H1 (cell line): ENCODE results near the gene ZBTB8B. TPM values are rescaled to one million over a fixed set of nuclear protein-coding genes. Genes with fewer than 3 reads are reported as not detected.

Source experiments
- EGR1 ChIP-seq: IDR thresholded peaks from 2 replicates; pipeline ENCODE4 v1.6.1; 2011; ENCODE audit warnings: low read depth, low read length, borderline replicate concordance
- SAP30 ChIP-seq: fragments of 300-600 bp; sonication (generic); IDR thresholded peaks from 2 replicates; pipeline ENCODE4 v1.7.1; 2012; ENCODE audit warnings: low read length, moderate library complexity, mild to moderate bottlenecking, inconsistent platforms; ENCODE audit not compliant: insufficient read depth, insufficient replicate concordance
- polyA plus RNA-seq, 7 experiments: library from polyadenylated mRNA; depleted of rRNA in 3 of 7; stranded (reverse) in 5 of 7; unstranded in 2 of 7; fragments of >200 nt in 5 of 7; fragments of 200-250 nt in 2 of 7; gene quantifications; 1 replicate in 5 of 7; 2 replicates in 1 of 7; 4 replicates in 1 of 7; pipeline versions ENCODE4 v1.2.1 to v1.2.3, GENCODE V29; 2011 to 2013; ENCODE audit warnings: missing spikeins in 2 of 7, mixed read lengths in 2 of 7
- total RNA-seq: library from RNA; stranded (reverse); fragmentation: NEBNext Ultra II Directional; extraction: Animal tissue kit (Norgen Biotek cat#: 25700); gene quantifications from 2 replicates; pipeline ENCODE4 v1.2.1, GENCODE V29; 2021
- TF ChIP-seq, protein P1 (sequence below): fragments of 300-600 bp; sonication (generic); IDR thresholded peaks from 2 replicates; pipeline ENCODE4 v1.7.1; 2012; ENCODE audit warnings: low read length, moderate library complexity, mild to moderate bottlenecking, inconsistent platforms; ENCODE audit not compliant: insufficient replicate concordance

Gene ZBTB8B
- total and polyA plus RNA-seq, 2 of the 8 experiments (the other 6 are each of a cell fraction or from before 2014, with no cell fraction given), result 1.3 to 3.7 TPM

DNA sequence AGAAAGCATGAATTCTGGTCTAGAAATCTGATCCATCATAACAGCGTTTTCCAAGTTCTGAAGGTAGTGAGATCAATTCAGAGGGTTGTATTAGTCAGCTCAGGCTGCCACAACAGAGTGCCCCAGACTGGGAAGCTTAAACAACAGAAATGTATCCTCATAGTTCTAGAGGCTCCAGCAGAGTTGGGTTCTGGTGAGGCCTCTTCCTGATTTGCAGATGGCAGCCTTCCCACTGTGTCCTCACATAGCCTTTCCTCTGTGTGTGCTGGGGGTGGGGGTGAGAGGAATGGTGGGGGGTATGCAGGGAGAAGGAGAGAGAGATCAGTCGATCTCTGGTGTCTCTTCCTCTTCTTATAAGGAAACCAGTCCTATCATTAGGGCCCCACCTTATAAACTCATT is 15.1 kb downstream of the ZBTB8B start (continued):
- TF ChIP-seq, protein P1, sequence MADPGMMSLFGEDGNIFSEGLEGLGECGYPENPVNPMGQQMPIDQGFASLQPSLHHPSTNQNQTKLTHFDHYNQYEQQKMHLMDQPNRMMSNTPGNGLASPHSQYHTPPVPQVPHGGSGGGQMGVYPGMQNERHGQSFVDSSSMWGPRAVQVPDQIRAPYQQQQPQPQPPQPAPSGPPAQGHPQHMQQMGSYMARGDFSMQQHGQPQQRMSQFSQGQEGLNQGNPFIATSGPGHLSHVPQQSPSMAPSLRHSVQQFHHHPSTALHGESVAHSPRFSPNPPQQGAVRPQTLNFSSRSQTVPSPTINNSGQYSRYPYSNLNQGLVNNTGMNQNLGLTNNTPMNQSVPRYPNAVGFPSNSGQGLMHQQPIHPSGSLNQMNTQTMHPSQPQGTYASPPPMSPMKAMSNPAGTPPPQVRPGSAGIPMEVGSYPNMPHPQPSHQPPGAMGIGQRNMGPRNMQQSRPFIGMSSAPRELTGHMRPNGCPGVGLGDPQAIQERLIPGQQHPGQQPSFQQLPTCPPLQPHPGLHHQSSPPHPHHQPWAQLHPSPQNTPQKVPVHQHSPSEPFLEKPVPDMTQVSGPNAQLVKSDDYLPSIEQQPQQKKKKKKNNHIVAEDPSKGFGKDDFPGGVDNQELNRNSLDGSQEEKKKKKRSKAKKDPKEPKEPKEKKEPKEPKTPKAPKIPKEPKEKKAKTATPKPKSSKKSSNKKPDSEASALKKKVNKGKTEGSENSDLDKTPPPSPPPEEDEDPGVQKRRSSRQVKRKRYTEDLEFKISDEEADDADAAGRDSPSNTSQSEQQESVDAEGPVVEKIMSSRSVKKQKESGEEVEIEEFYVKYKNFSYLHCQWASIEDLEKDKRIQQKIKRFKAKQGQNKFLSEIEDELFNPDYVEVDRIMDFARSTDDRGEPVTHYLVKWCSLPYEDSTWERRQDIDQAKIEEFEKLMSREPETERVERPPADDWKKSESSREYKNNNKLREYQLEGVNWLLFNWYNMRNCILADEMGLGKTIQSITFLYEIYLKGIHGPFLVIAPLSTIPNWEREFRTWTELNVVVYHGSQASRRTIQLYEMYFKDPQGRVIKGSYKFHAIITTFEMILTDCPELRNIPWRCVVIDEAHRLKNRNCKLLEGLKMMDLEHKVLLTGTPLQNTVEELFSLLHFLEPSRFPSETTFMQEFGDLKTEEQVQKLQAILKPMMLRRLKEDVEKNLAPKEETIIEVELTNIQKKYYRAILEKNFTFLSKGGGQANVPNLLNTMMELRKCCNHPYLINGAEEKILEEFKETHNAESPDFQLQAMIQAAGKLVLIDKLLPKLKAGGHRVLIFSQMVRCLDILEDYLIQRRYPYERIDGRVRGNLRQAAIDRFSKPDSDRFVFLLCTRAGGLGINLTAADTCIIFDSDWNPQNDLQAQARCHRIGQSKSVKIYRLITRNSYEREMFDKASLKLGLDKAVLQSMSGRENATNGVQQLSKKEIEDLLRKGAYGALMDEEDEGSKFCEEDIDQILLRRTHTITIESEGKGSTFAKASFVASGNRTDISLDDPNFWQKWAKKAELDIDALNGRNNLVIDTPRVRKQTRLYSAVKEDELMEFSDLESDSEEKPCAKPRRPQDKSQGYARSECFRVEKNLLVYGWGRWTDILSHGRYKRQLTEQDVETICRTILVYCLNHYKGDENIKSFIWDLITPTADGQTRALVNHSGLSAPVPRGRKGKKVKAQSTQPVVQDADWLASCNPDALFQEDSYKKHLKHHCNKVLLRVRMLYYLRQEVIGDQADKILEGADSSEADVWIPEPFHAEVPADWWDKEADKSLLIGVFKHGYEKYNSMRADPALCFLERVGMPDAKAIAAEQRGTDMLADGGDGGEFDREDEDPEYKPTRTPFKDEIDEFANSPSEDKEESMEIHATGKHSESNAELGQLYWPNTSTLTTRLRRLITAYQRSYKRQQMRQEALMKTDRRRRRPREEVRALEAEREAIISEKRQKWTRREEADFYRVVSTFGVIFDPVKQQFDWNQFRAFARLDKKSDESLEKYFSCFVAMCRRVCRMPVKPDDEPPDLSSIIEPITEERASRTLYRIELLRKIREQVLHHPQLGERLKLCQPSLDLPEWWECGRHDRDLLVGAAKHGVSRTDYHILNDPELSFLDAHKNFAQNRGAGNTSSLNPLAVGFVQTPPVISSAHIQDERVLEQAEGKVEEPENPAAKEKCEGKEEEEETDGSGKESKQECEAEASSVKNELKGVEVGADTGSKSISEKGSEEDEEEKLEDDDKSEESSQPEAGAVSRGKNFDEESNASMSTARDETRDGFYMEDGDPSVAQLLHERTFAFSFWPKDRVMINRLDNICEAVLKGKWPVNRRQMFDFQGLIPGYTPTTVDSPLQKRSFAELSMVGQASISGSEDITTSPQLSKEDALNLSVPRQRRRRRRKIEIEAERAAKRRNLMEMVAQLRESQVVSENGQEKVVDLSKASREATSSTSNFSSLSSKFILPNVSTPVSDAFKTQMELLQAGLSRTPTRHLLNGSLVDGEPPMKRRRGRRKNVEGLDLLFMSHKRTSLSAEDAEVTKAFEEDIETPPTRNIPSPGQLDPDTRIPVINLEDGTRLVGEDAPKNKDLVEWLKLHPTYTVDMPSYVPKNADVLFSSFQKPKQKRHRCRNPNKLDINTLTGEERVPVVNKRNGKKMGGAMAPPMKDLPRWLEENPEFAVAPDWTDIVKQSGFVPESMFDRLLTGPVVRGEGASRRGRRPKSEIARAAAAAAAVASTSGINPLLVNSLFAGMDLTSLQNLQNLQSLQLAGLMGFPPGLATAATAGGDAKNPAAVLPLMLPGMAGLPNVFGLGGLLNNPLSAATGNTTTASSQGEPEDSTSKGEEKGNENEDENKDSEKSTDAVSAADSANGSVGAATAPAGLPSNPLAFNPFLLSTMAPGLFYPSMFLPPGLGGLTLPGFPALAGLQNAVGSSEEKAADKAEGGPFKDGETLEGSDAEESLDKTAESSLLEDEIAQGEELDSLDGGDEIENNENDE, result no peak
- no peak for TF ChIP-seq SAP30
- TF ChIP-seq EGR1, result no peak
- TF ChIP-seq, all 59 proteins: peak for 0
